ENCODE measurements around the gene SERPINB1.
A peak's percentile ranks its signal among the peaks of the same experiment; 100 is the strongest.

Gene SERPINB1

DNA sequence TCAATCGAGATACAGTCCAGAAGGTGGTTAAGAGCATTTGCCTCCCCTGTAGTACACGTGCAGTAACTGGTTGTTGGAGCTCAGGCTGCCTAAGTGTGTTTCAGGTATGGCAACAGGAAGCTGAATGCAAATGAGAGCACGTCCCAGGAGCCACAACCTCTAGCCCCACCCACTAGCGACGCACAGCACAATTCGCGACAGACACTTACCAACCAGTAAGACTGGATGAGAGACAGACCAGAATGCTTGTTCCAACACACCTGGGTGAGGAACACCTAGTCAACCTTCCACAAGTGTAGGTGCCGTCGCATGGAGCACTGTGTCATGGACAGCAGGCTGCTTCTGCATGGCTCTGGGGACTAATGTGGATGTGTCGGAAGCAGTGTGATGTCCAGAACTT is 7.2 kb upstream of the SERPINB1 start:
- no peak for DNase-seq (ENCODE audit: low spot score)

DNA sequence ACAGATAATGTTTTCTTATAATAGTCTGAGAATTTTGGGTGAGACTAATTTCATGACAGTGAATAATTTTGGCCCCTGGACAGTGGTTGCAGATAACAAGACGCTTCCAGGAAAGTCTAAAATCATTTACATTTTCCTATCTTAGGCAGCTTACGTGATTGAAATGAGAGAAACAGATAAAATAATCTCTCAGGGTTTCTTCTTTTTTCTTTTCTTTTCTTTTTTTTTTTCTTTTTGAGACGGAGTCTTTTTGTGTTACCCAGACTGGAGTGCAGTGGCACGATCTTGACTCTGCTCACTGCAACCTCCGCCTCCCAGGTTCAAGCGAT is 4.2 kb upstream of the SERPINB1 start:
- DNase-seq (ENCODE audit: low spot score), result no peak

DNA sequence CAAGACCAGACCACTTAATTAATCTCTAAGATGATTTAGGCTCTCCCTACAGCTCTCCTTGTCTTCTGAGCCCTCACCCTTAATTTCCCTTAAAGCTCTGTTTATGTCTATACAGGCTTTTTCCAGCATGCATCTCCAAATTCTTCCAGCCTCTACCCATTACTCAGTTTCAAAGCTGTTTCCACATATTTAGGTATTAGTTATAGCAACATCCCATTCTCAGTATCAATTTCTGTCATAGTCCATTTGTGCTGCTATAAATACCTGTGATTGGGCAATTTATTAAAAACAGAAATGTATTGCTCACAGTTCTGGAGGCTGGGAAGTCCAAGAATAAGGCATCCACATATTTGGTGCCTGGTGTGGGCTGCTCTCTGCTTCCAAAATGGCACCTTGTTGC is 2.3 kb upstream of the SERPINB1 start:
- DNase-seq (ENCODE audit: low spot score), result no peak

DNA sequence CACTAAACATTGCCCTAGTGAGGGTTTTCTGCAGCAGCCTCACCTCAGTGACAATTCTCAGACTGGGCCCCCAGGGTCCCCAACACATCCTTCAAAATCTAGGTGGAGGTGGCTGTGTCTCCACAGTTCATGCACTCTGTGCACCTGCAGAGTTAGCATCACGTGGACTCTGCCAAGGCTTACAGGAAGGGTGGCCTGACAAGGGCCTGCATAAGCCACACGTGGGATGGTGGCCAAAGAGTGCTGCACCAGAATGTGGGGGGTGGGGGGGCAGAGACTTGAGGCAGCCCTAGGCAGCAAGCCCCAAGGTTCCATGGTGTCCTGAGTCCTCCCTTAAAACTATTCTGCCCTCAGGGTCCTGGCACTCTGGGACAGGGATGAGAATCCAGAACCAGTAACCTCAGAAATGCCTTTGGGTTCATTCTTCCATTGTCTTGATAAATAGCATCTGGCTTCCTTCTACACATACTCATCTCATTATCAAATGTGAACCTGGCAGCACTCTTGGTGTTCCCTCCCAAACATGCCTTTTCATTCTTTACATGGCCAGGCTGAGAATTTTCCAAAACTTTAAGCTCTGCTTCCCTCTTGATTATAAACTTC is 1.6 kb upstream of the SERPINB1 start:
- DNase-seq (ENCODE audit: low spot score), result no peak

DNA sequence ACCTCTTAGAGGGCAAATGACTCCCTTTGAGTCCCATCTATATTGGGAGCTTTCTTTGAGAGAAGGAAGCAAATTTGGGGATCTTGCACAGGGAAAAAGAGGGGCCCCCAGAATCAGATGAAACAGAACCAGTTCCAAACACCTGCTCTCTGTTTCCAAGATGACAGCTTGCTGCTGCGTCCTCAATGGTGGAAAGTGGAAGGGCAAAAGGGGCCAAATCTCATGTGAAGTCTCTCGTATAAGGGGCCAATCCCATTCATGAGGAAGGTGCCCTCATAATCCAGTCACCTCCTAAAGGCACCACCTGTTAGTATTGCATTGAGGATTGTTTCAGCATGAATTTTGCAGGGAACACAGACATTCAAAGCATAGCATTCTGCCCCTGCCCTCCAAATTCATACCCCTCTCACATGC is 483 bp upstream of the SERPINB1 start:
- DNase-seq (ENCODE audit: low spot score), result no peak

DNA sequence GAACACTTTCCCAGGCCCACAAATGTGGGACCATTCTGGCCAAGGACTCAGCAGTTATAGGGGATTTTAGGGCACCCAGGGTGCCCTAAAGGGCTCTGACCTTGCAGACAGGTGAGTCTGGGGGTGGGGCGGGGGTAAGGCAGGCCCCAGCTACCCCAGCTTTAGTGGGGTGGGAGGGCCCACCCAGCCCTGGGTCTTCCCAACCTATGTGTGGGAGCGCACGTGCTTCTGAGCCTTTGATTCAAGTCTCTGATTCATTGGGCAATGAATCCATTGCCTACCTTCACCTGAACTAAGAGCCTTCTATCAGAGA is 958 bp downstream of the SERPINB1 start:
- no peak for DNase-seq (ENCODE audit: low spot score)

DNA sequence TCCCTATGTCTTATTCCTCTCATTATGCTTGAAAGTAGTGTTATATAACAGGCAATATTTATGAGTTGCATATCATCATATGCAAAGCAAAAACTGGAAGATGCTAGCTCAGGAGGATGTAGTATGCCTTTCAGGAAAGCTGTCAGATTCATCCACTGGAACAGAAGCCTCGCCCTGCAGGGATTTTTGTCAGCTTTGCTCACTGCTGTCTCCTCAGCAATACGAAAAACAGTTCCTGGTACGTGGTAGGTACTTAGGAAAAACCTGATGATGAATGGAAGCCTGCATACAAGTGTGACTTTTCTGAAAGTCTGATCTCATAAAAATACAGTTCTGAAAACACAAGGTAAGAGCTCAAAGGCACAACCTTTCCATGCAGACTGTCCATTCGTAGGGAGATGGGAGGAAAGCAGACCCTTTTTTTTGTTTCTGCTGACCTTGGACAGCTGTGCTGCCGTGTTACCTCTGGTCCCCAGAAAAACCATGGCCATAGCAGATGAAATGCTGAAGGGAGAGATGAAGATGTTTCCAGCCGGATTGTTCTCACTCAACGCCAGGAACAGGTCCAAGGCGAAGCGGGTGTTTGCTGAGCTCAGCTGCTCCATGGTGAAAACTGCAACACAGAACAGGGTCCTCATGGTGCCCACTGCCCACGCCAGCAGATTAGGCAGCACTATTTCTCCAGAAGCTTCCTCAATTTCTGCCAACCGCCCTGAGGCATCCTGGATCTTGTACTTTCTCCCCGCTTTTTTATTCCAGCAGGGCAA is 1.5 kb downstream of the SERPINB1 start:
- DNase-seq (ENCODE audit: low spot score), result peak; percentile 67

DNA sequence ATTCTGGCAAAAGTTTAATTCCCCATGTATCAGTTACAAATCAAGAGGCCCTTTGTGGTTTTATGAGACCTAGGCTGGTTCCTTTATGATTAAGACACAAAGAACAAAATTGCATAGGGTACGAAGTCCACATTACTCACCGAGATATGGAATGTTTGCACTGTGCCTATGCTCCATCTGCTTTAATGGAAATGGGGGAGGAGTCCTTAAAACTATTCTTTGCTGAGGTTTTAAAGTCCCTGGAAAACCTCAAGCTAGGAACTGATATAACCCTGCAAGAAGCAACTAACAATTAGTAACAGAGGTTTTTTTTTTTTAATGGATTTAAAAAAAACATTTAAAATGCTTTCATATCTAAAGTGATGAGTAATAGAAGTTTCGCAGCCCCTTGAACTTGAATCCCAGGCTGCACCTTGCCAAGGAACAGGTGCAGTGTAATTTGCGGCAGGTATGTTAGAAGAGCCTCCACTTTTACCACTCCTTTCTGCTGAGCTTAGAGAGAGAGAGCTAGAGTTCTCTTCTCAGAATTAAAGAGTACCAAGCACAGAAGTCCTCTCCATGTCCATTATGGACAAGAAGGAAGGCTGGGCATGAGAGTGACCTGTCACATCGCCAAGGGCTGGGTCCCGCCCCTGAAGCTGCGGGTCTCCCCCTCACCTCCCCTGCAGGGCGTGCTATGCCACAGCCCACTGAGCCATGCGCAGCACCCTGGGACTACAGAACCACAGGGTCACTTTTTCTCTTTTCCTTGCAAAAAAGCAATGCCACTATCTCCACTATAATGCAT is 2.3 kb downstream of the SERPINB1 start:
- no peak for DNase-seq (ENCODE audit: low spot score)

DNA sequence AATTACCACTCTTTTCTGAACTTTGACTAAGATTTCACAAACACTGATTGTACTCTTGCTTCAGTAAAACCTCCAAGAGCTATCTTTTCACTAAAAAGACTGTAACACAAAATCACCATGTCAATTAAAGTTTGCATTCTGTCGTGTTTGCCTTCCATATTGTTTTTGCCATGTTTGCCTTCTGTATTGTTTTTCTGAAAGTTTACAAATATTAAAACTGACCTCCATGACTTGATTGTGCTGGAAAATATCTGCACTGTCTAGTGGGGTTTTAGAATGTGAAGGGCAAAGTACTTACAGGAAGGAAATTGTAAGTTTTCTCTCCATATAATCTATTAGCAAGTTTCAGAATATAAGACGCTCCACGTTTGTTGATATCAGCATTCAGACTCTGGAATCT is 3.4 kb downstream of the SERPINB1 start:
- DNase-seq (ENCODE audit: low spot score), result no peak

DNA sequence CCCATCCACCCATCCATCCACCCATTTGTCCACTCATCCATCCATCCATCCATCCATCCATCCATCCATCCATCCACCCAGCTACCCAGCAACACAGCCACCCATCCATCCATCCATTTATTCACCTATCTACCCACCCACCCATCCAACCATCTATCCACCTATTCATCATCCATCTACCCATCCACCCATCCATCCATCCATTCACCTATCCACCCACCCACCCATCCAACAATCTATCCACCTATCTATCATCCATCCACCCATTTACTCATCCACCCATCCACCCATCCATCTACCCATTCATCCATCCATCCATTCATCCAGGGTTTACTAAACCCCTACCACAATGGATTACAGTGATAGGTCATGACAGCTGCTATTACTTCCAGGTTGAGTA is 7.4 kb downstream of the SERPINB1 start:
- no peak for DNase-seq (ENCODE audit: low spot score)

DNA sequence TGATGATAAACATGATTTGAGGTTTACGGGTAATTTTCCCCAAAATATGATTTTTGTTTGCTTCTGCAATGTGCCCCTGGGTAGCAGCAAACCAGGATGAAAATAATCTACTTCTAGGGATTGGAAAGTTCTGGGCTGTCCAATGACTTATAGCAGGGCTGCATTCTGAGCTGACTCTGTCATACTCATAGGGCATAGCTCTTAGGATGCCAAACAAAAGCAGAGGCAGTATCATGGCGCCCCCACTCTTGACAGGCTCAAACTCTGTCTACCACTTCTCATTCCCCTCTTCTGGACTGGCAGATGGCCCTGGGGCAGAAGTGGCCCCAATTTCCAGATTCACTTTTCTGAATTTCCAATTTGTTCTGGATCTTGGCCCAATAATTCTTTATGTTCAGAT is 10.3 kb downstream of the SERPINB1 start:
- no peak for DNase-seq (ENCODE audit: low spot score)

DNA sequence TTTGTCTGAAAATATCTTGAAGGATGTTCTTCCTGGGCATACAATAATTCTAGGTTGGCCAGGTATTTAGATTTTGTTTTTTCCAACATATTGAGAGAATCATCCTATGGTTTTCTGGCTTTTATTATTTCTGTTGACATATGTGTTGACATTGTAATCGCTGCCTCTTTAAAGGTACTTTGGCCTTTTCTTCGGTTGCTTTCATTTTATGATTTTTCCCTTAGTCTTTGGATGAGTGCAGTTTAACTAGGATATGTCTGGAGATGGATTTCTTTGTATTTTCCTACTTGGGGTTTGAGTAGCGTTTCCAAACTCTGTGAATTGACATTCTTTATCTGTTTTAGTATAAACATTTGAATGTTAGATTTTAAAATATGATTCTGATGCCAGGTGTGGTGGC is 11.5 kb downstream of the SERPINB1 start:
- no peak for DNase-seq (ENCODE audit: low spot score)

DNA sequence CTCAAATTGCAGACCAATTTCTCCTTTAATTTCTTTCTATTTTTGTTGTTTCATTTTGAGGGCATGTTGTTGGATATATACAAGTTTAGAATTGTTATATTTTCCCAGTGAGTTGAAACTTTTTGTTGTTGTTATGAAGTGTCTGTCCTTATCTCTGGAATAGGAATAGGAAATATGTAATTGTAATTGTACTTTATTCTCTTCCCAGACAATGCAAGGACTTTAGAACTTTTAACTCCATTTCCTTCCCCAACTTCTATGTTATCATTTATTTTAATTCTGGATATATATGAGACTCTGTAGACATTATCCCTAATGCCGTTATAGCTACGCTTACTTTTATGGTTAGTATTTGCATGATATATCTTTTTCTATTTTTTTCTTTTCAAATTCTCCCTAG is 12.4 kb downstream of the SERPINB1 start:
- no peak for DNase-seq (ENCODE audit: low spot score)

DNA sequence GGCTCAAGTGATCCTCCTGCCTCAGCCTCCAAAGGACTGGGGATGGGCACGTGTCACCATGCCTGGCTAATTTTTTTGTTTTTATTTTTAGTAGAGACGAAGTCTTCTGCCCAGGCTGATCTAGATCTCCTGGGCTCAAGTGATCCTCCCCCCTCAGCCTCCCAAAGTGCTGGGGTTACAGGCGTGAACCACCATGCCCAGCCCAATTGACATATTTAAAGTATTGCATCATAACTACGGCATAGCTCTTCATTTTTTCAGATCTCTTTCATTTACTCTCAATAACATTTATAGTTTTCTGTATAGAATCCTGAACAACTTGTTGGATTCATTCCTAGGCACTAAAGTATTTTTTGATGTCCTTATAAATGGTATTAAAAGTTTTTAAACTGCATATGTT is 13.0 kb downstream of the SERPINB1 start:
- no peak for DNase-seq (ENCODE audit: low spot score)

DNA sequence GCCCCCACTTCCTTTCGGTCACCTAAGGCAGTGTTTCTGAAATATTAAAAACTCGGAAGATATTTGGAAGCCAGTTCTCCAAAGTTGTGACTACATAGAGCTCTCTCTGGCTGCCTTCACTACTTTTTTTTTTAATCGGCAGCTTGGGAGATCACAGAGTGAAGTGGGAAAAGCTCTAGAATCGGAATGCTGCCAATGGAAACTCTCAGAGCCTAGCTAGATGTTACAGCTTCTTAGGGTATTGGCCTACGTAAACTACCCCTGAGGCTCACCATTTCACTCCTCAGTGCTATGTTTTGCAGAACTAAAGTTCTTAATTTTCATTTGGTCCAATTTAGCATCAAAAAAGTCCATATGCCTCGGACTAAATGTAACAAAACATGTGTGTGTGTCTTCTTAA is 14.5 kb downstream of the SERPINB1 start:
- no peak for DNase-seq (ENCODE audit: low spot score)

DNA sequence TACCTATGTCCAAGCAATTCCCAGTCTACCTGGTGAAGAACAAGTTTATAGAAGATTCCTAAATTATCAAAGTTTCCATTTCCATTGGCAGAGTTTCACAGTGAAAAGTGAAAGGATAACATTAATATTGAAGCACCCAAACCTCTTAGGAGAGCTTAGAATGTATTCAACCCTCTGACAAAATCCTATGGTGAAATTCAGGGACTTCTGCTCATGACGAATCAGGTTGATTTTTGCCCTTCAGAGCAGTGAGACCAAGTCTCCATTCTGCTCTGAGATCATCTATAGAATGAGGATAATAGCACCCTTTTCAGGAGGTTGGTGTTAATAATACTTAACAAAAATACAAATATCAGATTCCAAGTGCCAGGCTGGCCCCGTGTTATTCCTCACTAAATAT is 15.5 kb downstream of the SERPINB1 start:
- DNase-seq (ENCODE audit: low spot score), result no peak

DNA sequence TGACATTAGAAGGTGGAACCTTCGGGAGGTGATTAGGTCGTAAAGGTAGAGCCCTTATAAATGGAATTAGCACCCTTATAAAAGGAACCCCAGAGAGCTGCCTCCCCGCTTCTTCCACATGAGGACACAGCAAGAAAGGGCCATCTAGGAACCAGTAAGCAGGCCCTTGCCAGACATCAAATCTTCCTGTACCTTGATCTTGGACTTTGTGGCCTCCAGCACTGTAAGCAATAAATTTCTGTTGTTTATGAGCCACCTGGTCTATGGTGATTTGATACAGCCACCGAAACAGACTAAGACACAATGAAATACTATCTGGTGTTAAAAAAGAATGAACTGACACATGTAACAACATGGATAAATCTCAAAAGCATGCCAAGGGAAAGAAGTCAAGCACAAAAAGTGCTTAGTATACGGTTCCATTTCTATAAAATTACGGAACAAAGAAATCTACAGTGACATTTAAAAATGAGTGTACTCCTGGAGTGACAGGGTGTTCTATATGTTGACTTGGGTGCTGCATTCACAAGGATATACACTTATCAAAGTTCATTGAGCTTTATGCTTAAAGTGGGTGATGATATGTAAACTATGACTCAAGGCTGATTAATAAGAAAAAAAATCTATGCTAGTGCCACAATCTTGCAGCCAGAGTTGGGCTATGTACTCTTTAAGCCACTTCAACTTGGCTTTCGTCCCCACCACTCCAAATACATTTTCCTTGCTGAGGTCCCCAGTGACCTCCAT is 18.4 kb downstream of the SERPINB1 start:
- no peak for DNase-seq (ENCODE audit: low spot score)

DNA sequence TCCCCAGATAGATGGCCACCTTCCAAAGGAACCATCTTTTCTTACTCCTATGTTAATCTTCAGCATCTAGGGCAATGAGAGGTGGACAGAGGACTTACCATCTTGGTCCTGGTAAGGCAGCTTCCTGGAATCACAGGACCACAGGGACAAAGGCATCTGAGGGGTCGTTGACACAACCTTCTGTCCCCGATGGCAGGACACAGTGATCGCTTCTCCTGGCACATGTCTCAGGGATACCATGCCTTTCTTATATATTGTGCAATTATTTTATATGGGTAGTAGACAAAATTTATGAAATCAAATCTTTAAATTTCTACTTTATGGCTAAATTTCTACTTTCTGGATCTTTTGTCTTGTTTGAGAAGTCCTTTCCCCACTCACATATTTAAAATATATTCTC is 20.1 kb downstream of the SERPINB1 start:
- no peak for DNase-seq (ENCODE audit: low spot score)

DNA sequence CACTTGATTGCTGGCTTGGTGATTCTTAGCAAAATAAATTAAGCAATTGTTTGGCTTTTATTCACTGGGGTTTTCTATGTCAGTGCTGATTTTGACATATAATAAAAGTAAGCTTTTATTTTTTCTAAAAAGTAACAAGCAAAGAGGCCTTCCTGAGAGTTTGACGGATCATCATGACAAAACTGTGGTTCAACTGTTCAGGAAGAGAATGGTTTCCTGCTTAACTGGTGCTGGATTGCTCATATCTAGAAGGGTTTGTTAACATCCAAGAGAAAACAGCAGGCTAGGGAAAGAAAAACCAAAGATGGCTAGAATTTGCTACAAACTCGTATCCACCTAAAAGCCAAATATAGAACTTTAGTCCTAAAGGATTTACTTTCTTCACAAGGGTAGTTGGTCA is 21.2 kb downstream of the SERPINB1 start:
- no peak for DNase-seq (ENCODE audit: low spot score)

DNA sequence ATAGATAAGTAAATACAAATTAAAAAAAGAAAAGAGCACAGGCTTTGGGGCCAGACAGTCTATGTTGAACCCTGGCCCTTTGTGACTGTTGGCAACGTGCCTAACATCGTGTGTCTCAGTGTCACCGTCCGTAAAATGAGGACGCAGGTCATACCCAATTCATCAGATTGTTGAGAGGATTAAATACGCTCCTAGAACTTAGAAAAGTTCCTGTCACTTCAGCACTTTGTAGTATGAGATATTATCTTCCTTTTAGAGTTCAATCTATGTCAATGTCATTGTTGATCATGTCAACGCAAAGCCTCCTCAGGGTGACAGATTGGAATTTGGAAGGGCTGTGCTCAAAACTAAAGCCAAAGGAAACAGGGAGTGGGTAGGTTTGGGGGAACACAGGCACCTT is 21.7 kb downstream of the SERPINB1 start:
- DNase-seq (ENCODE audit: low spot score), result no peak

DNA sequence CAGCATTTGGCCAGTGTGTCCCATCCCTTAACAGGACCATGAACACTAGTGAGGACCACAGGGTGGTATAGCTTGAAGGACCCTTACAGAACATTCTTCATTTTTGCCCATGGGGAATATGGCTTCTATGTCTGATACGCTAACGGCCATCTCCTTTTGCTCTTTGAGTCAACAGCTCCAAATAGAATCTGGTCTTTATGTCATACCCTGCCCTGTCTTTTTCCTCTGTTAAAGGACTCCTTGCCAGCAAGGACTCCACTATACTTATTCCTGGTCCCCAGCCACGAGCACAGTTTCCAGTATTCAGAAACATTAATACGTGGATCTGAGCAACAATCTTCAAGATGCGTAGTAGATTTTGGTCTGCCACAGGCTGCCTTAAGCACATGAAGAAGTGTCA is 22.5 kb downstream of the SERPINB1 start:
- peak; percentile 5 for DNase-seq (ENCODE audit: low spot score)

DNA sequence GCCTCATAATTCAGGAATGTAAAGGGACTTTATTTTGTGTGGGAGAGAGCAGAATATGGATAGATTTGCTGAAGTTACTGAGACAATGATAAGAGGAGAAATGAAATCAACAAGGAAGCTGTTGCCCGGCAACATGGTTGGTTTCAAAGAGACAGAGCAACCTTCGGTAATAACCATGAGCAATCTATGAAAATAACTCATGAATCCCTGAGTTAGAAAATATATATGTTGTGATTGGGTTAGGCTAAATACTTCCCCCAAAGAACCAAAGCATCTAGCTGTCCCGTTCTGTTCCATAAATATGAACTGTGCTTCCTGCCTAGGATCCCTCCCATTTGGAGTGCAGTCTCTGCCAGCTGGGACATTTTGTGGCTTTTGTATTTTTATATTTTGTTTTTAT is 23.1 kb downstream of the SERPINB1 start:
- DNase-seq (ENCODE audit: low spot score), result no peak

DNA sequence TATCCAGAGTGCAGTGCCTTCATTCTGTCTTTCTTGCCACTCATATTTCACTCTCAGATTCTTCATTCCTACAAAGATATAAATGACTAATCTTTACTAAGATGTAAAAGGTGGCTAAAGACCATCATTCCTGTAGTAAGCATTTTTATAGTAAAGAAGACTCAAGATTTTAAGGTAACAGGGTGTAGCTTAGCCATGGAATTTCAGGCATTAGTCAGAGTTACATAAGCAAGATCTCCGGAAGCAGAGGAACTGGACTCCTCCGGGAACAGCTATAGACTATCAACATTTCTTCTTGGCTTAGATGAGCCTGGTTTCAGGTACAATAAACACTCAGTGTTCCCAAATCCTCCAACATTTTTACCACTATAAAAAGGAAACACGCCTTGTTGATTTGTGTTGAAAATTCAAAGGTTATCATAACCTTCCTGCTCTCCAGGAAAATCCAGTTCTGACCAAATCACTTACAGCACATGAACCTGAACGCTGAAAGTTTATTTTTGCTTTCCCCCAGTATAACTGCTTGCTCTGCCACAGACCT is 23.7 kb downstream of the SERPINB1 start:
- DNase-seq (ENCODE audit: low spot score), result peak; percentile 59

All from cerebellar cortex (tissue), 1 donor.